Hematopoietic multipotent progenitor cell treated with erythropoietin and hydrocortisone succinate and interleukin-3 and kit ligand, for 6 days (in vitro differentiated cells): Measurements from ENCODE around the gene XYLT1.
A peak's percentile ranks its signal among the peaks of the same experiment; 100 is the strongest.
"Not testable (repeated sequence)": the region's sequence is repeated elsewhere in the genome, so short reads cannot be mapped to it uniquely, and the experiment has no call there.

Experiments
- DNase-seq: peaks from one replicate; pipeline ENCODE4 v3.0.0-alpha.2; 2015

XYLT1 gene

DNA sequence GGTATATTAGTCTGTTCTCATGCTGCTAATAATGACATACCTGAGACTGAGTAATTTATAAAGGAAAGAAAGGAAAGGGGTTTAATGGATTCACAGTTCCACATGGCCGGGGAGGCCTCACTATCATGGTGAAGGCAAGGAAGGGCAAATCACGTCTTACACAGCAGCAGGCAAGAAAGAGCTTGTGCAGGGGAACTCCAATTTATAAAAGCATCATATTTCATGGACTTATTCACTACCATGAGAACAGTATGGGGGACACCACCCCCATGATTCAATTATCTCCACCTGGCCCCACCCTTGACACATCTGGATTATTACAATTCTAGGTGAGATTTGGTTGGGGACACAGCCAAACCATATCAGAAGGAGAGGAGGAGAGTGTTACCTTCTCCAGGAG, 17.7 kb upstream of the XYLT1 start:
- no peak for DNase-seq

GRCh38 chr16:17483351-17483750, 12.6 kb upstream of the XYLT1 start:
- no peak for DNase-seq

DNA sequence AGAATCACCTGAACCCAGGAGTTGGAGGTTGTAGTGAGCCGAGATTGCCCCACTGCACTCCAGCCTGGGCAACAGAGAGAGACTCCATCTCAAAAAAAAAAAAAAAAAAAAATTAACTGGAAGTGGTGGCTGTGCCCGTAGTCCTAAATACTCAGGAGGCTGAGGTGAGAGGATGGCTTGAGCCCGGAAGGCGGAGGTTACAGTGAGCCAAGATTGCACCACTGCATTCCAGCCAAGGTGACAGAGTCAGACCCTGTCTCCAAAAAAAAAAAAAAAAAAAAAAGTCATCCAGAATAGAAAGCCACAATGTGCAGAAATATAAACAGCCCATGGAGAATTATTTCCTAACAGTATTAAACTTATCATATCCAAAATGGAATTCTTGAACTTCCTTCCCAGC, 11.6 kb upstream of the XYLT1 start:
- DNase-seq: not testable (repeated sequence)

- DNase-seq: no peak
Measured at GRCh38 chr16:17481736-17482135, 11.0 kb upstream of the XYLT1 start.

GRCh38 chr16:17477260-17477545, 6.4 kb upstream of the XYLT1 start:
- DNase-seq: not testable (repeated sequence)

DNA sequence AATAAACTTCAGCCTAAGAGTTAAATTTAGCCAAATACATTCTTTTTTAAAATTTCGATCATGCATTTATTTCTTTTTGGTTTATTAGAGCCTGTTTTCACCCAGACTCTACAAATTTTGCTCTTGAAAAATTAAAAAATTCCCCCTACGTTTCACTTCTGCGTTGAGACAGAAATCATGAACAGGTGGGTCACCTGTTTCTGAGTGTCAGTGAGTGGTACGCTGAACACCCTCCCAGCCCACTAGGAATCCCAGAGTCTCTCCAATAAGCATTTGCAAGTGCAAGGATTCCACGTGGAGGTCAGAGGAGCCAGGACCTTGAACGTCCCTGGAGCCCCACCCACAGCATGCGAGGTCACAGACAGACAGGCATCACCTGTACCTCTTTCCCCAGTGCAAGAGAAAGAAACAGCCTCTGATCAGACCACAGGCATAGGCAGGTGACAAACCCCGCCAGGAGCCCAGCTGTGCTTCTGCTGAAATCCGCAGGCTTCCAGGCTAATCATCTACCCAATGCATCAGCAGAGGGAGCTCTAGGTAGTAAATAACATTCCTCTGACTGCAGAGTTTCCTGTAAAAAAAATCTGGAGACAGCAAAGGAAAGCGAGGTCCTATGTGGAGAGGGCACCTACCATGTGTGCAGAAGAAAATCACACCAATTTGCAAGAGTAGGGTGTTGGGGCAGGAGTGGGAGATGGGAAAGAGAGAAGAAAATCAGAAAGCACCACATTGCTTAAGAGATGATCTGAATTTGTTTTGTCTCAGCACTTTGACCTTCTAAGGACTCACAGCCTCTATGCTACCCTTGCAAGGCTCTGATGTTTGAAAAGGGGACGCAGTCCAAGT, 5.9 kb upstream of the XYLT1 start:
- peak; percentile 75 for DNase-seq

DNA sequence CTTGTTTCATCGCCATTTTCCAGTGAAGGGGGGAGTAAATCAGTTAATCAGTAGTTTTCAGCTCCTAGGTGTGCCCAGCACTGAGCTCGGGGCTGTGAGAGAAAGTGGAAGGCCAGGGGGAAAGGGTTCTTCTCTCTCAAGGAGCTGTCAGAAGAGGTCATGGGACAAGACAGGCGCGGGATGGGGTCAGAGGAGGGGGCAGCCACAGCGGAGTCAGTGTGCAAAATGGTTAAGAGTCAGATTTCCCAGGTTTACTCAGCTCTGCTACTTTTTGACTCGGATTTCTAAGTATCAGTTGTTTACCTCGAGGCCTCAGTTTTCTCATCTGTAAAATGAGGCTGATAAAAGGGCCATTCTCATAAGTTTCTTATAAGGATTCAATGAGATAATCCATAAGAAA, 4.3 kb upstream of the XYLT1 start:
- DNase-seq: no peak

GRCh38 chr16:17474572-17474971, 3.8 kb upstream of the XYLT1 start:
- peak; percentile 53 for DNase-seq

- peak; percentile 83 for DNase-seq
Measured at GRCh38 chr16:17474037-17474436, 3.3 kb upstream of the XYLT1 start.

- DNase-seq: no peak
Measured at GRCh38 chr16:17471719-17472461, 1.1 kb upstream of the XYLT1 start.

DNA sequence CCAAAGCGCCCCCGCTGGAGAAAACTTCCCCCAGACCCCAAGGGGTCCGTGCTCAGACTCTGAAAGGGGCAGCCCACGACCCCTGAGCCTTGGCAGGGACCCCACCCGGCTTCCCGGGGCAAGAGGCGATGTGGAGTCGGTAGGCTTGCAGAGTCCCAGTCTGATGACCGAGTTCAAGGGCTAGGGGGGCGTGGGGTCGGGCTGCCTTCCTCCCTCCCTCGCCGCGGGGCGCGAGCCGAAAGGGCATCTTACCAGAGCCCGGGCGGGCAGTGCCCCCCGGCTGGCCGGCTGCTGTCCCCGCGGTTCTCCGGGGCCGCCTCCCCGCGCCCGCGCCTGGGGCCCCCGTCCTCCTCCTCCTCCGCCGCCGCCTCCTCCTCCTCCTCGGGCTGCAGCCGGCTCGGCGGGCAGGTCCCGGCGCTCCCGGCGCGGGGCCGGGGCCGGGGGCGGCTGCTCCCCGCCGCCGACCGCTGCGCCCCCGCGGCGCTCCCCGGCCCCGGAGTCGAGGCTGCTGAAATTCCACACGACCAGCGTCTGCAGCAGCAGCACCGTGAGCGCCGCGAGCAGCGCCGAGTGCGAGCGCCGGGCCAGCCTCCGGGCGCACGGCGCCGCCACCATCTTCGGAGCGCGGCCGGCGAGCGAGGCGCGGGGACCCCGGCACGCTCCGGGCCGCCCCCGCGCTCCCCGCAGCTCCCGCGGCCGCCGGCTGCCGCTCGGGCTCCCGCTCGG, 415 bp downstream of the XYLT1 start:
- no peak for DNase-seq

DNA sequence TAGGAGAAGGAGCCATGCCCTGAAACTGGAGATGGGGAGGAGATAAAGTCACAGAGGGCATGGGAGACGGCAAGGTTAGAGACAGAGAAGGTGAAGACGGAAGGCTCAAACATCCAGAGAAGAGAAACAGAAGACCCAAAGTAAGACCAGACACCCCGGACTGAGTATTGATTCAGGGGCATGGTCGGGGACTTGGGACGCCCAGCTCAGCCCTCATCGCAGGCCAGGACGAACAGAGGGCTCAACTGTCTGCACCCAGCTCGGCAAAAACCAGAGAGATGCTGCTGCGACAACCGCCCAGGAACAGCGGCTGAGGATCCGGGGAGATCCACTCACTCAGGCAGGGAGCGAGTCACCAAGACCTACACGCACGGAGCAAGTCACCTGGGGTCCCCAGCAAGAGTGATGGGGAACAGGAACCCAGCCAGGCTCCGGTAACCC, 999 bp downstream of the XYLT1 start:
- peak; percentile 30 for DNase-seq

DNA sequence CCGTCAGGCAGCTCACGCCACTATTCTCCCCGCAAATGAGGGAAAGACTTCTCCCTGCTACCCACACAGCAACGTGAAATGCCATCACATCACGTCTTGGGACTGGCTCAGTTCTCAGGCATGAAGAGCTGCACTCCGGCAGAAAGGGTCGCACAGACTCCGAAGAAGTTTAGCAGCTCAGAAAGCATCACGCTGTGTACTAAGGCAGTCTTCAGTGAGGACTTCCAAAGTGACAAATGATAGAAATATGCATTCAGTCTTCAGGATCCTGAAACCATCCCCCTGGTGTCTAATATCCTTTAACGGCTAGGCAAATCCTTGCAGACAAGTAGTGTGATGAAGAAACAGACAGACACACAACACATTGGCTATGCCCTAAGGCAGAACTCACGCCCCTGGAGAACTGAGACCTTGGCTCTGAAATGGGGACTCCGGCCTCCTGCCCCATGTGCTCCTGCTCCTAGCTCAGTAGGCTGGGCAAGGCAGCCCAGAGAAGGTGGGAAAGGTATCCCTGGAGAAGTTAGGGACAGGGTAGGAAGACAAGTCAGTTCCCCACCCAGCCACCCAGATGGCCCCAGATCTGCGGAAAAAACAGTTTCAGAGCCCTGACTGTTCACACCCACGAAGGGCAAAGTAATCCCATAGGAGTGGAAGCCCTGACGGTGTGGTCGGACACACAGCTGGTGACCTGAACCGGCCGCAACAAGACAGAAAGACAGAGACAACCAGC, 1.6 kb downstream of the XYLT1 start:
- DNase-seq: no peak

- no peak for DNase-seq
Measured at GRCh38 chr16:17468611-17469010, 2.1 kb downstream of the XYLT1 start.

DNA sequence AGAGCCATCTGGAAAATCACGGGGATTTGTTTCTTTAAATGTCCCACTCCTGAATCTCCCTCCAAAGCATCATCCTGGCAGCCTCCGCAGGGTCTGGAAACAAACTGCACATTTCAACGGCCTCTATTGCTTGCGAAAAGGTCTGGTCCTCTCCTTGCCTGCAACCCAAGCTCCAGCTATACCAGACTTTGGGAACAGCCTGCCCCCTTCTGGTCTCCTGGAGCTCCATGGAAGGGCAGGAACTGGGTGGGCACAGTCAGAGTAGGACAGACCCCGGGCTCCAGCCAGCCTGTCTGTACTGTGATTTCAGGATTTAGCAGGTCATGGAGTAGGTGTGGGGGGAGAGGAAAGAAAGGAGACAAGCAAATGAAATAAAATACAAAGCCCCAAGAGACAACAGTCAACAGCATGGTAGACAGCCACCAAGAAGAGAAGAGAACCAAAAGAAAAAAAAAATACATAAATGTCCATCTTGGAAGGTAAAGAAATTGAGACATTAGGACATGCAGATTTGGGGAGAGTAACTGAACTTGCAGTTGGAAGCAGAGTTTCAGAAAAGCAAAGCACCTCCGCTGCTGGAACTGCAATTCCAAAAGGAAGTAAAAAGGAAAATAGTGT, 2.7 kb downstream of the XYLT1 start:
- peak; percentile 69 for DNase-seq

GRCh38 chr16:17466876-17467275, 3.9 kb downstream of the XYLT1 start:
- DNase-seq: no peak

DNA sequence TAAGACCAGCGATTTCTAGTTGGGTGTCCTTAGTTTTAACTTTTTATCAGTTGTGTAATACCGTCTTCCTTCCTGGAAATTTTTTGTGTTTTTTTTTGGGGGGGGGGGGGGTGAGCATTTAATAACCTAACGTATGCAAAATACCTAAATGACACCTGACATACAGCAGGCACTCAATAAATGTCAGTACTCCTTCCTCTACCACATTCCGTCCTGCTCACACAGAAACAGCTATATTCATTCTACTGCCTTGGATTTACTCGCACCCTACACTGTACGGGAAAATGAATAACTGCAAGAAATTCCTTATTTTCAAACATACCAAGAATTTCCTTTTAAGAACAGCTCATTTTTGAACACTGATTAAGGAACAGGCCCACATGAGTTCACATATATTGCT, 5.3 kb downstream of the XYLT1 start:
- DNase-seq: no peak

DNA sequence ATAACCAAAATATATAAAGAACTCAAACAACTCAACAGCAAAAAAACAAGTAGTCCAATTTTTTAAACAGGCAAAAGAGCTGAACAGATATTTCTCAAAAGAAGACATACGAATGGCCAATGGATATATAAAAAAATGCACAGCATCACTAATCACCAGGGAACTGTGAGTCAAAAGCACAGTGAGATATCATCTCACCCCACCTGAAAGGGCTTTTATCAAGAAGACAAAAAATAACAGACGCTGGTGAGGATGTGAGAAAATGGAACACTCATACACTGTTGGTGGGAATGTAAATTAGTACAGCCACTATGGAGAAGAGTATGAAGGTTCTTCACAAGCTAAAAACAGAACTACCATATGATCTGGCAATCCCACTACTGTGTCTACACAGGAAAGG, 7.4 kb downstream of the XYLT1 start:
- no peak for DNase-seq

DNA sequence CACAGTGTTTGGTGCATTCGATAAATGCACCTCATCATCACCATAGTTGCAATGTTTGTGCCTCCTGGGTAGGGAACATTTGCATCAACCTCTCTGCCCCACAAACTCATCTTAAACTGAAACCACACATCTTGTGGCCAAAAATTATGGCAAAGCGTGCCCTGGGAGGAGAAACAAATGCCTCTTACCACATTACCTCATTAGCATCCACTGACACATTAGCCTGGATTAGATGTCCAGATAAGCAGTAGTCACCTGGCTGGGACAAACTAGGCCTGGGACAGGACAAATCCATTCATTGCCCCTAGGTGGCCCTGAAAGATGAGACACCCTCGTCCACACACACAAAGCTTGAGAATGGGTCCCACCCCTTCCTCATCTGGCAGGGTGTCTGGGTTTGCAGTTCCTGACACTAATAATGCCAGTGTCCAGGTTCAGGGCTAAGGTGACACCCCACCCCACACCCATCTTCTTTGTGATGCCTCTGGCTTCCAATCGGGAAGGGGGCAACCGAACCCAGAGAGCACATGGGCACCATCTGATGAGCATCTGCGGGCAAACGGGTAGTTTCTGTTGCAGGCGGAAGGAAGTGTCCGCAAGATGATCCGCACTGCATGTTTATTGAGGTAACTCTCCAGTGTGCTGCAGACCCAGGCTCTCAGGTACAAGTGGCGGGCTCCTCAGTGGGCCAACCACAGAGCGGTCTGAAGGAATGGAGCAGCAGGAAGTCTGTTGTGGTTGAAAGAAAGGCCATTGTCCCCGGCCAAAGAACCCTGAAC, 8.6 kb downstream of the XYLT1 start:
- peak; percentile 55 for DNase-seq

GRCh38 chr16:17460890-17461289, 9.9 kb downstream of the XYLT1 start:
- no peak for DNase-seq

DNA sequence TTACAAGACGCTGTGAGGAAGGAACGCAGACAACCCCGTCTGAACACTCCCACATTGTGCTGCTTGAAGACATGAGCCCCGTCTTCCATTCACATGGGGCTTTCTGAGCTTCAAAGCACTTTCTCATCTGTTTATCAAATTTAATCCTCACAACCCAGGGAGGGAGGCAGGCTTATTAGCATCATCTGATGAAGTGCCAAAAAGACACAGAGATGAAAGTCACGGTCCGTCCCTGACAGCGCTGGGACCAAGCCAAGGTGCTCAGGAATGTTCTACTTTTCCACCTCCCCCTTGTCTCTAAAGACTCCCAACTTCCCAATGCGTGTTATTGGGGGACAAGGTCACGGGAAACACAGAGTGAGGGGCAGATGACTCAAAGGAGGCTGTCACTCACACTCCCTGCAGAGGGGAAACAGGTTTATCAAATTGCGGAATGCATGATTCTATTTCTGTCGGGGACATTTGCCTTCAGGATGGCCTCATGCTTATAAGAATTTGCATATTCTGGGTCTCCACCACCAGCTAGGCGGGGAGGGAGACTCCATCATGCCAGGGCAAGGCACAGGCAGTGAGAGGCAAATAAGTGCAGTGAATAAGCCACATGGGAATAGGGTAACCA, 10.7 kb downstream of the XYLT1 start:
- DNase-seq: no peak
